GM12864 (cell line): ENCODE results near the gene CCR5AS.
A peak's percentile ranks its signal among the peaks of the same experiment; 100 is the strongest.

ENCODE experiments used
- DNase-seq: peaks from one replicate; pipeline ENCODE4 v3.0.0-alpha.2; 2011; ENCODE audit warnings: low read depth
- H3K4me3 ChIP-seq: 2 replicates; pipeline ENCODE4 v1.5.1; 2011; ENCODE audit warnings: mild to moderate bottlenecking, low read depth, low read length, control low read depth
- TF ChIP-seq, protein P1 (sequence below): IDR thresholded peaks from 2 replicates; pipeline ENCODE4 v1.5.1; 2011; ENCODE audit warnings: low read depth, mild to moderate bottlenecking, moderate library complexity, low read length, control low read depth, inconsistent platforms; ENCODE audit errors: missing control alignments

CCR5AS gene

GRCh38 chr3:46369675-46370132, 37.2 kb downstream of the CCR5AS start:
- TF ChIP-seq, protein P1, sequence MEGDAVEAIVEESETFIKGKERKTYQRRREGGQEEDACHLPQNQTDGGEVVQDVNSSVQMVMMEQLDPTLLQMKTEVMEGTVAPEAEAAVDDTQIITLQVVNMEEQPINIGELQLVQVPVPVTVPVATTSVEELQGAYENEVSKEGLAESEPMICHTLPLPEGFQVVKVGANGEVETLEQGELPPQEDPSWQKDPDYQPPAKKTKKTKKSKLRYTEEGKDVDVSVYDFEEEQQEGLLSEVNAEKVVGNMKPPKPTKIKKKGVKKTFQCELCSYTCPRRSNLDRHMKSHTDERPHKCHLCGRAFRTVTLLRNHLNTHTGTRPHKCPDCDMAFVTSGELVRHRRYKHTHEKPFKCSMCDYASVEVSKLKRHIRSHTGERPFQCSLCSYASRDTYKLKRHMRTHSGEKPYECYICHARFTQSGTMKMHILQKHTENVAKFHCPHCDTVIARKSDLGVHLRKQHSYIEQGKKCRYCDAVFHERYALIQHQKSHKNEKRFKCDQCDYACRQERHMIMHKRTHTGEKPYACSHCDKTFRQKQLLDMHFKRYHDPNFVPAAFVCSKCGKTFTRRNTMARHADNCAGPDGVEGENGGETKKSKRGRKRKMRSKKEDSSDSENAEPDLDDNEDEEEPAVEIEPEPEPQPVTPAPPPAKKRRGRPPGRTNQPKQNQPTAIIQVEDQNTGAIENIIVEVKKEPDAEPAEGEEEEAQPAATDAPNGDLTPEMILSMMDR: no peak
- DNase-seq: no peak
- no peak overlapping the region for H3K4me3 ChIP-seq

GRCh38 chr3:46369151-46369550, 37.7 kb downstream of the CCR5AS start:
- TF ChIP-seq, protein P1: no peak
- no peak for DNase-seq
- no peak overlapping the region for H3K4me3 ChIP-seq

- peak; percentile 87 for DNase-seq
- H3K4me3 ChIP-seq: no peak overlapping the region
These were observed 38.3 kb downstream of the CCR5AS start for GRCh38 chr3:46368569-46368968.

GRCh38 chr3:46367811-46368210, 39.1 kb downstream of the CCR5AS start:
- no peak for DNase-seq
- no peak overlapping the region for H3K4me3 ChIP-seq
- TF ChIP-seq, protein P1: no peak

More at GRCh38 chr3:46368569-46368968, 38.3 kb downstream of the CCR5AS start:
- TF ChIP-seq, protein P1: peak; percentile 80

DNA sequence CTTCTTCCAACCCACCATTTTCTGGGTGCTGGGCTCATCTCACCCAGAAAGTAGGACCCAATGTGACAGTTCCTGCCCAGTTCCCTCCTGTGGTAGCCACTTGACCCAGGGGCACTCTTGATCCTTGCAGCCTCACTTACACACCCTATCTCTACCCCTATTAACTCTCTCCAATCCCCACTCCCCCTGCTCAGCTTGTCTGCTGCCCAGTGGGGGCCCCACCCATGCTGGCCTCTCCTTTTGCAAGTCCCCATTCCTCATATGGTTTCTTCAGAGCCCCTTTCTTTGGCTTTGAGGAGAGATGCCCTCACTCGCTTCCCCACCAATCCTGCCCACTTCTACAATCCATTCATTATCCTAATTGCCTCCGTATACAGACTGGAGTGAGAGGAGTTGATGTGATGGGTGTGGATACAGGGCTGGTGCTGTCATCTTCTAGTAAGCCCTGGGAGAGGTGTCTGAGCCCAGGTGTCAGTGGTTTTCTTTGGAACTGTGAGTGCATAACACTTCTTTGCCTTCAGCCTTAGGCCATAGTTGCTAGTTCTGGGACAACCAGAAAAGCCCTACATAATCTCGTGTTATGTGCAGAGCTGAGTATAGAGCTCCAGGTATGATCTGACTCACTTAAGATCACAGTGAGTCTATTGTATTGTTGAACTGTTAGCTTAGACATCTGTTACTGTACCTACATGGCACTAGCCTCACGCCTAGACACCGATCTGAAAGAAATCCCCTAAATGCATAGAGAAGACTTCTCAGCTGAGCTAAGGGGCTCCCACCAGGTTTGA, 40.9 kb downstream of the CCR5AS start:
- no peak for DNase-seq
- H3K4me3 ChIP-seq: no peak overlapping the region

GRCh38 chr3:46365041-46365440, 41.8 kb downstream of the CCR5AS start:
- H3K4me3 ChIP-seq: no peak overlapping the region
- no peak for DNase-seq
- TF ChIP-seq, protein P1: no peak

More for the DNA sequence above, 40.9 kb downstream of the CCR5AS start:
- TF ChIP-seq, protein P1: no peak
